ENCODE measurements around the gene FBXW8.

DNA sequence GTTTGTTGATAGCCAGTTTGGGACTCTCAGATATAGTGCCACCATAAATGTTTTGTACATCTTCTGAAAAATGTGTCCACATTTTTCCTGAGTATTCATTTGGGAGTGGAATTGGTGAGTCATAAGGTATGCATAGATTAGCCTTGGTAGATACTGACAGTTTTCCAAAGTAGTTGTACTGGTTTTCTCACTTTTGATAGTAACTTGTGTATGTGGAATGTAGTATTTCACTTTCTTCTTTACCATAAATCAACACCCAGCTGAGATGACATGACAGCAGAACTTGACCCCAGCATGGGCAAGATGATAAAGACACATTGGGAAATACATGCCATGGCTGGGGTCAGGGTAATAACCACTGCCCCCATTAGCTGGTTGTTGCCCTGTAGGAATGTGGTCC lies 5.4 kb downstream of the FBXW8 start:
- TF ChIP-seq ZNF263 (CRISPR knock-in tag; IDR thresholded peaks at IDR 0.05; ENCODE audit: low read depth) (no peak), FOXJ3 (CRISPR knock-in tag; IDR thresholded peaks at IDR 0.05; ENCODE audit: borderline replicate concordance) (no peak), NFYB (CRISPR knock-in tag; conservative IDR thresholded peaks at IDR 0.05; ENCODE audit: low read depth) (no peak), CREB1 (CRISPR knock-in tag; IDR thresholded peaks at IDR 0.05) (no peak)
- TF ChIP-seq, protein P1, sequence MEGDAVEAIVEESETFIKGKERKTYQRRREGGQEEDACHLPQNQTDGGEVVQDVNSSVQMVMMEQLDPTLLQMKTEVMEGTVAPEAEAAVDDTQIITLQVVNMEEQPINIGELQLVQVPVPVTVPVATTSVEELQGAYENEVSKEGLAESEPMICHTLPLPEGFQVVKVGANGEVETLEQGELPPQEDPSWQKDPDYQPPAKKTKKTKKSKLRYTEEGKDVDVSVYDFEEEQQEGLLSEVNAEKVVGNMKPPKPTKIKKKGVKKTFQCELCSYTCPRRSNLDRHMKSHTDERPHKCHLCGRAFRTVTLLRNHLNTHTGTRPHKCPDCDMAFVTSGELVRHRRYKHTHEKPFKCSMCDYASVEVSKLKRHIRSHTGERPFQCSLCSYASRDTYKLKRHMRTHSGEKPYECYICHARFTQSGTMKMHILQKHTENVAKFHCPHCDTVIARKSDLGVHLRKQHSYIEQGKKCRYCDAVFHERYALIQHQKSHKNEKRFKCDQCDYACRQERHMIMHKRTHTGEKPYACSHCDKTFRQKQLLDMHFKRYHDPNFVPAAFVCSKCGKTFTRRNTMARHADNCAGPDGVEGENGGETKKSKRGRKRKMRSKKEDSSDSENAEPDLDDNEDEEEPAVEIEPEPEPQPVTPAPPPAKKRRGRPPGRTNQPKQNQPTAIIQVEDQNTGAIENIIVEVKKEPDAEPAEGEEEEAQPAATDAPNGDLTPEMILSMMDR (IDR thresholded peaks at IDR 0.05): no peak
- TF ChIP-seq, protein P2, sequence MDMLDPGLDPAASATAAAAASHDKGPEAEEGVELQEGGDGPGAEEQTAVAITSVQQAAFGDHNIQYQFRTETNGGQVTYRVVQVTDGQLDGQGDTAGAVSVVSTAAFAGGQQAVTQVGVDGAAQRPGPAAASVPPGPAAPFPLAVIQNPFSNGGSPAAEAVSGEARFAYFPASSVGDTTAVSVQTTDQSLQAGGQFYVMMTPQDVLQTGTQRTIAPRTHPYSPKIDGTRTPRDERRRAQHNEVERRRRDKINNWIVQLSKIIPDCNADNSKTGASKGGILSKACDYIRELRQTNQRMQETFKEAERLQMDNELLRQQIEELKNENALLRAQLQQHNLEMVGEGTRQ (CRISPR knock-in tag; IDR thresholded peaks at IDR 0.05): no peak

Measured in WTC11 (cell line).